ENCODE results near the gene PLPPR3.

DNA sequence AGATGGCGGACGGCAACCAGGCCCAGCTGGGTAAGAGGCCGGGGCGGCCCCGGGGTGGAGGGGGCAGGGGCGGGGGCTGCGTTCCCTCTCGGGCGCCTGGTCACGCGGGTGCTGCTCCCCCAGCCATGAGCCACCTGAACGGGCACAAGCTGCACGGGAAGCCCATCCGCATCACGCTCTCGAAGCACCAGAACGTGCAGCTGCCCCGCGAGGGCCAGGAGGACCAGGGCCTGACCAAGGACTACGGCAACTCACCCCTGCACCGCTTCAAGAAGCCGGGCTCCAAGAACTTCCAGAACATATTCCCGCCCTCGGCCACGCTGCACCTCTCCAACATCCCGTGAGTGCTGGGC, 13.4 kb downstream of the PLPPR3 start:
- TF ChIP-seq POLR2A (IDR thresholded peaks at IDR 0.05; ENCODE audit: extremely low read depth, insufficient read length), result no peak
- TF ChIP-seq, protein P1, sequence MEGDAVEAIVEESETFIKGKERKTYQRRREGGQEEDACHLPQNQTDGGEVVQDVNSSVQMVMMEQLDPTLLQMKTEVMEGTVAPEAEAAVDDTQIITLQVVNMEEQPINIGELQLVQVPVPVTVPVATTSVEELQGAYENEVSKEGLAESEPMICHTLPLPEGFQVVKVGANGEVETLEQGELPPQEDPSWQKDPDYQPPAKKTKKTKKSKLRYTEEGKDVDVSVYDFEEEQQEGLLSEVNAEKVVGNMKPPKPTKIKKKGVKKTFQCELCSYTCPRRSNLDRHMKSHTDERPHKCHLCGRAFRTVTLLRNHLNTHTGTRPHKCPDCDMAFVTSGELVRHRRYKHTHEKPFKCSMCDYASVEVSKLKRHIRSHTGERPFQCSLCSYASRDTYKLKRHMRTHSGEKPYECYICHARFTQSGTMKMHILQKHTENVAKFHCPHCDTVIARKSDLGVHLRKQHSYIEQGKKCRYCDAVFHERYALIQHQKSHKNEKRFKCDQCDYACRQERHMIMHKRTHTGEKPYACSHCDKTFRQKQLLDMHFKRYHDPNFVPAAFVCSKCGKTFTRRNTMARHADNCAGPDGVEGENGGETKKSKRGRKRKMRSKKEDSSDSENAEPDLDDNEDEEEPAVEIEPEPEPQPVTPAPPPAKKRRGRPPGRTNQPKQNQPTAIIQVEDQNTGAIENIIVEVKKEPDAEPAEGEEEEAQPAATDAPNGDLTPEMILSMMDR (IDR thresholded peaks at IDR 0.05; ENCODE audit: low read depth, low read length), result no peak
- TF ChIP-seq, protein P2, sequence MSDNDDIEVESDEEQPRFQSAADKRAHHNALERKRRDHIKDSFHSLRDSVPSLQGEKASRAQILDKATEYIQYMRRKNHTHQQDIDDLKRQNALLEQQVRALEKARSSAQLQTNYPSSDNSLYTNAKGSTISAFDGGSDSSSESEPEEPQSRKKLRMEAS (IDR thresholded peaks at IDR 0.05; ENCODE audit: low read depth, low read length), result no peak
